DND-41 (cell line): ENCODE measurements around the gene CPLANE1.

Experiments
- ATAC-seq: fragments of 200-7000 bp; cut with Tn5 transposase; 3 replicates; pipeline ENCODE4 v1.9.1; 2021; ENCODE audit warnings: low read depth; ENCODE audit not compliant: insufficient read depth
- DNase-seq: peaks from one replicate; pipeline ENCODE4 v3.0.0-alpha.2; 2020
- H2AFZ ChIP-seq: 2 replicates; pipeline ENCODE4 v1.6.0; 2012; ENCODE audit warnings: low read depth, low read length
- H3K27ac ChIP-seq: 2 replicates; pipeline ENCODE4 v1.5.1; 2012; ENCODE audit warnings: low read length, inconsistent platforms
- H3K27me3 ChIP-seq: fragments of 200-600 bp; sonication (generic); 2 replicates; pipeline ENCODE4 v1.6.0; 2012; ENCODE audit warnings: low read length, mild to moderate bottlenecking, inconsistent platforms; ENCODE audit not compliant: insufficient read depth, poor library complexity
- H3K36me3 ChIP-seq: 2 replicates; pipeline ENCODE4 v1.5.1; 2012; ENCODE audit warnings: low read length, inconsistent platforms; ENCODE audit not compliant: insufficient read depth
- H3K4me1 ChIP-seq: 2 replicates; pipeline ENCODE4 v1.5.1; 2012; ENCODE audit warnings: mild to moderate bottlenecking, low read length; ENCODE audit not compliant: insufficient read depth
- H3K4me2 ChIP-seq: 2 replicates; pipeline ENCODE4 v1.6.0; 2012; ENCODE audit warnings: mild to moderate bottlenecking, moderate library complexity, low read length, inconsistent platforms; ENCODE audit not compliant: insufficient read depth
- H3K4me3 ChIP-seq, 2 experiments: fragments of 200-600 bp in 1 of 2; shearing (Covaris generic) in 1 of 2; 2 replicates each; pipeline ENCODE4 v1.5.1; 2012 to 2016; ENCODE audit warnings: inconsistent platforms in 2 of 2, low read length in 2 of 2, mild to moderate bottlenecking in 2 of 2, low read depth in 1 of 2, moderate library complexity in 1 of 2
- H3K79me2 ChIP-seq: 2 replicates; pipeline ENCODE4 v1.6.0; 2012; ENCODE audit warnings: low read length, inconsistent platforms; ENCODE audit not compliant: insufficient read depth
- H3K9ac ChIP-seq: 2 replicates; pipeline ENCODE4 v1.6.0; 2012; ENCODE audit warnings: low read depth, mild to moderate bottlenecking, inconsistent platforms, low read length, moderate library complexity
- H3K9me3 ChIP-seq: 2 replicates; pipeline ENCODE4 v1.5.1; 2012; ENCODE audit warnings: low read length, moderate library complexity, mild to moderate bottlenecking, inconsistent platforms; ENCODE audit not compliant: insufficient read depth, severe bottlenecking
- H4K20me1 ChIP-seq: 2 replicates; pipeline ENCODE4 v1.6.0; 2012; ENCODE audit warnings: low read length; ENCODE audit not compliant: insufficient read depth
- EZH2 ChIP-seq: IDR thresholded peaks from 3 replicates; pipeline ENCODE4 v1.6.1; 2012; ENCODE audit warnings: borderline replicate concordance, low read depth, mild to moderate bottlenecking, moderate library complexity, low read length, inconsistent platforms; ENCODE audit not compliant: severe bottlenecking
- TF ChIP-seq, protein P1 (sequence below): IDR thresholded peaks from 2 replicates; pipeline ENCODE4 v1.5.1; 2012; ENCODE audit warnings: borderline replicate concordance, low read length, moderate library complexity, mild to moderate bottlenecking; ENCODE audit not compliant: poor library complexity, severe bottlenecking; ENCODE audit errors: extremely low read depth

The CPLANE1 gene

DNA sequence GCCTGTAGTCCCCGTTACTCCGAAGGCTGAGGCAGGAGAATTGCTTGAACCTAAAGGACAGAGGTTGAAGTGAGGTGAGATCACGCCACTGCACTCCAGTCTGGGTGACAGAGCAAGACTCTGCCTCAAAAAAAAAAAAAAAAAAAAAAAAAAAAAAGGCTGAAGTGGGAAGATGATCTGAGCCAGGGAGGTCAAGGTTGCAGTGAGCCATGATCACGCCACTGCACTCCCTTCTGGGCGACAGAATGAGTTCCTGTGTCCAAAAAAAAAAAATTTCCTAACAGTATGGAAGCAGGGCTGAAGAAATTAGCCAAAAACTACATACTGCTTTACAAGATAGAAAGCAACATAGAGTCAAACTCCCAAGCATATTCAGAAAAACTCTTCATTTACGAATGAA lies 132.8 kb downstream of the CPLANE1 start:
- peaks cover 4% of the 10 kb centered on the region for H3K9me3 ChIP-seq
- no peaks in the 10 kb centered on the region for H3K27me3 ChIP-seq
- H3K79me2 ChIP-seq: no peaks in the 10 kb centered on the region
- no peak for TF ChIP-seq EZH2
- TF ChIP-seq, protein P1, sequence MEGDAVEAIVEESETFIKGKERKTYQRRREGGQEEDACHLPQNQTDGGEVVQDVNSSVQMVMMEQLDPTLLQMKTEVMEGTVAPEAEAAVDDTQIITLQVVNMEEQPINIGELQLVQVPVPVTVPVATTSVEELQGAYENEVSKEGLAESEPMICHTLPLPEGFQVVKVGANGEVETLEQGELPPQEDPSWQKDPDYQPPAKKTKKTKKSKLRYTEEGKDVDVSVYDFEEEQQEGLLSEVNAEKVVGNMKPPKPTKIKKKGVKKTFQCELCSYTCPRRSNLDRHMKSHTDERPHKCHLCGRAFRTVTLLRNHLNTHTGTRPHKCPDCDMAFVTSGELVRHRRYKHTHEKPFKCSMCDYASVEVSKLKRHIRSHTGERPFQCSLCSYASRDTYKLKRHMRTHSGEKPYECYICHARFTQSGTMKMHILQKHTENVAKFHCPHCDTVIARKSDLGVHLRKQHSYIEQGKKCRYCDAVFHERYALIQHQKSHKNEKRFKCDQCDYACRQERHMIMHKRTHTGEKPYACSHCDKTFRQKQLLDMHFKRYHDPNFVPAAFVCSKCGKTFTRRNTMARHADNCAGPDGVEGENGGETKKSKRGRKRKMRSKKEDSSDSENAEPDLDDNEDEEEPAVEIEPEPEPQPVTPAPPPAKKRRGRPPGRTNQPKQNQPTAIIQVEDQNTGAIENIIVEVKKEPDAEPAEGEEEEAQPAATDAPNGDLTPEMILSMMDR: no peak
- H3K36me3 ChIP-seq: peaks cover 57% of the 10 kb centered on the region
- H3K4me3 ChIP-seq: no peak overlapping the region
- H3K27ac ChIP-seq: no peak overlapping the region
- no peak overlapping the region for H3K9ac ChIP-seq
- H4K20me1 ChIP-seq: no peaks in the 10 kb centered on the region
- H3K4me2 ChIP-seq: no peak overlapping the region
- H3K4me1 ChIP-seq: peaks cover 31% of the 10 kb centered on the region
- H2AFZ ChIP-seq: no peak overlapping the region
- DNase-seq: no peak
- no peak for ATAC-seq

DNA sequence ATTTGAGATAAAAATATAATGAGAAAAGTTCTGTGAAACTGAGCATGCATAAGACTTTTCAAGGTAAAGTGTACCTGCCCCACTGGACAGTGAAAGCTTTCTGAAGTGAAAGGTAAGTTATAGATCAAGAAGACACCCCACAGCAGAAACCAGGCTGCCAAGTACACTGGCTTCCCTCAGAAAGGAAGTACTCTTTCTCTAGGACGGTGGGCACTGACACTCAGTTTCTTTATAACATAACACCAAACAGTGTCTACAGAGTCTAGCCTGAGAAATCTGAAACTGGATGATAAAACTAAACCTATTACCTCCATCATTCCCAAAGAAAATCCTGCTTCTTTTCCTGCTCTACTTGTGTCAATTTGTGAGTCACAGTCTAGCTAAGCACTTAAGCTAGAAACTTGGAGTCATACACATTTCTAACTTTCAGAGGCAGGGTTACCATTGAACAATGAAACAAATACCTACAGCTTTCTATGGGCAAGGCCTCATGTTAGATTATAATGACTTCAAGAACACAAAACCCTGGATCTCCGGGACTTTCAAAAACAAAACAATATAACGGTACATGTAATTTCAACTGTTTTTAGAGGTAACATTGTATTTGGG lies 136.7 kb downstream of the CPLANE1 start:
- Histone ChIP-seq H3K4me1 (peaks cover 46% of the 10 kb centered on the region), H4K20me1 (no peaks in the 10 kb centered on the region), H3K4me3 (peak overlapping the region in 1 of 2 experiments; percentile 3; a peak in 1 of 4 replicates), H2AFZ (peak overlapping the region; percentile 59), H3K27ac (peak overlapping the region; percentile 94), H3K9me3 (peaks cover 4% of the 10 kb centered on the region), H3K79me2 (no peaks in the 10 kb centered on the region), H3K27me3 (no peaks in the 10 kb centered on the region), H3K9ac (peak overlapping the region; percentile 52), H3K36me3 (peaks cover 51% of the 10 kb centered on the region), H3K4me2 (peak overlapping the region; percentile 62)
- DNase-seq (peak; percentile 51), ATAC-seq (peak; percentile 71)
- TF ChIP-seq, protein P1: no peak
- TF ChIP-seq EZH2: no peak

DNA sequence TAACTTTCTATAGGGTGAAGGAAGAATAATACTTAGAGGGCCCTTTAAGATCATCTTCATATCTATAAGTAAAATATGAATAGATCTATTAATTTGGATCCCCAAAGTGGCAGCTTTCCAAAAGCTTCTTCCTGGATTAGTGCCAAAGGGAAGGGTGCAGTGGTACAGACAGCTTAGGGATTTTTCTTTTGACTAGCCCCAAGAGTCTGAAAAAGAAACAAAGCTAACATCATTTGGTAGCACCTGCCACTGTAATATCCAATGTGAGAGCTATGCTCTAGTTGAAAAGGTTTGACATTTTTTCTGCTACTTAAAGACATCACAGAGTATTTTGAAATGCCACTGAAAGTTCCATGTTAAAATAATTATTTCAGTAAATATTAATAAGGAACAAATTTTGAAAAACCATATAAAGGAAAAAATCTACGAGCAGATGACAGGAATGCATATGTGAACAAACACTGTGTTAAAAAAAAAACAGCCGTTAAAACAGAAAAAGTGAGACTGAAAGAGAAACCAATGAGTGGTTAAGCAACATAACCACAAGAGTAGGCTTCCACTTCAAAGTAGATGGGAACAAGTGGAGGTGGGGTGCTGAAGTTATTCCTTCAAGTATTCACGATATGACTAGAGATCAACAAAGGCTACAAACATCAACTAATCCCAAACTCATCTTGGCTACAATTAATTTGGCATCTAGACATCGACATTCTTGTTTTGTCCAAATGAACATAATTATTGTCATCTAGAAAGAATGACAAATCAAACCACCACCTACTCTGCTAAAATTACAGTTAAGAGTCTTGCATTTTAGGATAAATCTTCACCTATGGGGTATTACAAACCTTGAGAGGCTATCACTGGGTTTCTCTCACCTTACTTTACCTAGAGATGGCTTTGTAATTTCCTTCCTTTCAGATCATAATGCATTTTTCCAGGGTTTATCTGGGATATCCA lies 137.5 kb downstream of the CPLANE1 start:
- DNase-seq (peak; percentile 66), ATAC-seq (peak; percentile 86)
- H3K36me3 ChIP-seq: peaks cover 58% of the 10 kb centered on the region

More for the DNA sequence above, 137.5 kb downstream of the CPLANE1 start:
- Histone ChIP-seq H3K4me2 (peak overlapping the region; percentile 62), H3K4me3 (peak overlapping the region in 1 of 2 experiments; percentile 25; a peak in 2 of 4 replicates), H2AFZ (peak overlapping the region; percentile 59; the same call in 1 of the 2 replicates), H3K79me2 (no peaks in the 10 kb centered on the region), H3K9me3 (peaks cover 4% of the 10 kb centered on the region), H3K9ac (peak overlapping the region; percentile 52), H3K27me3 (no peaks in the 10 kb centered on the region), H3K27ac (peak overlapping the region; percentile 94), H3K4me1 (peaks cover 46% of the 10 kb centered on the region), H4K20me1 (no peaks in the 10 kb centered on the region)
- TF ChIP-seq, protein P1: no peak
- no peak for TF ChIP-seq EZH2
